ENCODE results near the gene EIF2AK3.
"Not testable (repeated sequence)": the region's sequence is repeated elsewhere in the genome, so short reads cannot be mapped to it uniquely, and the experiment has no call there.

The EIF2AK3 gene

DNA sequence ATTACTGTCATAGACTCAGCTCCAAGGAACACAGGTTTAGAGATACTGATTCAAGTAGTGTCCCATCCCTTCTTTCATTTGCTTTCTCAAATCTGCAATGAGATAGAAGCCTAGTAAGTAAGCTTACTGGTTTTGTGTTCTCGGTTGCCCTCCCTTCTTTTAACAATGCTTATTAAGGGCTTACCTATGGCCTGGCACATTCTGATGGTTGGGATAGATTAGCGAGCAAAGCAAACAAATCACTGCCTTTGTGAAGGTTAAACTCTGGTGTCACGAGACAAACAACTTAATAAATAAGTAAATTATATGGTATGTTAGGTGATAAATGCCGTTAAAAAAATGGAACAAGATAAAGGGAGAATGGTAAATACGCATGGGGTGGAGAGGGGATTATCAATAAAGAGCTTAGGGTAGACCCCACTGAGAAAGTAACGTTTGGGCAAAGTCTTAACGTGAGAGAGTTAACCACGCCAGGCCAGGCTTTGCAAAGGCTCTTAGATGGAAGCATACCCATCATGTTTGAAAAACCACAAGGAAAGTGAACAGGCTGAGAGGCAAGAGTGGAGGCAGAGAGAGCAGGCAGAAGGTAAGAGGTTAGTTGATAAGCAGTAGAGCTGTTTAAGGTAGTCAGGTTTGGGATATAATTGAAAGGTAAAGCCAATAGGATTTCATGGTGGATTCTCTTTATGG lies 31.0 kb downstream of the EIF2AK3 start:
- DNase-seq, result no peak

- DNase-seq, result no peak
These were observed 35.6 kb downstream of the EIF2AK3 start for GRCh38 chr2:88591698-88592097.

- DNase-seq, result peak; percentile 58 to 61
These were observed 36.2 kb downstream of the EIF2AK3 start for GRCh38 chr2:88590998-88591613.

GRCh38 chr2:88585969-88586368 lies 41.3 kb downstream of the EIF2AK3 start:
- no peak for DNase-seq

- DNase-seq, result no peak
These were observed 45.2 kb downstream of the EIF2AK3 start for GRCh38 chr2:88582030-88582429.

DNA sequence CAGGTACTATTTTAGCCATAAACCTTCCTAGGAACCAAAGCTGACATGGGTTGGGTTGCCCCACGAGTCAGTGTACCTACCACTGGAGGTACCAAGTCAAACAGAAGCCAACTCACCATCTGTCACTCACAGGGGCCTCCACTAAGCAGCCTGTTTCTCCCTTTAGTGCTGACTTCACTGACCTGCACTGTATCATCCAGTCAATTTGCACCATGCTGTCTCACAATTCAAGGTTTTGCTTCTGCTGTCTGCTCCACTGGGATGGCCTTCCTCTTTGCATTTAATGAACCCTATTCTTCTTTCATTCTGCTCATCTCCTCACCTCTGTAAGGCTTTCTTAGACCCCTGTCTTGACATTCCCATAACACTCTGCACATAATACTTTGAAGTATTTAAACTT lies 47.2 kb downstream of the EIF2AK3 start:
- DNase-seq, result no peak

- DNase-seq, result no peak
These were observed 51.6 kb downstream of the EIF2AK3 start for GRCh38 chr2:88575630-88576029.

- DNase-seq, result no peak
These were observed 52.2 kb downstream of the EIF2AK3 start for GRCh38 chr2:88575051-88575450.

DNA sequence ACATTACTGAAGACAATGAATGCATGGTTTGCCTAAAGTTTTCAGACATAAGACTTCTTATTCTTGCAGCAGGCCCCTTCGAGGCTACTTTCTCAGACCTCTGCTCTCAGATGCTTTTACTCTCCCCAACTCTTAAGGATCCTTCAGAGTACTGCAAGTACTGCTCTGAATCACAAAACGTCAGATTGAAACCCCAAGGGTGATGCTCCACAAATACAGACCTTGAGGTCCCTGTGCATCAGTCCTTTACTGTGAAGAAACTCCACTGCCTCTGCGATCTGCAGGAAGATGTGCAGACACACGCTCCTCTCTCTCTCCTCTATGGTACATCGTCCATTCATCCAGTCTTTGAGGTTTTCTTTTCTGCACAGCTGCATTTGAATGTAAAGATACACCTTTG lies 52.8 kb downstream of the EIF2AK3 start:
- DNase-seq, result no peak

DNA sequence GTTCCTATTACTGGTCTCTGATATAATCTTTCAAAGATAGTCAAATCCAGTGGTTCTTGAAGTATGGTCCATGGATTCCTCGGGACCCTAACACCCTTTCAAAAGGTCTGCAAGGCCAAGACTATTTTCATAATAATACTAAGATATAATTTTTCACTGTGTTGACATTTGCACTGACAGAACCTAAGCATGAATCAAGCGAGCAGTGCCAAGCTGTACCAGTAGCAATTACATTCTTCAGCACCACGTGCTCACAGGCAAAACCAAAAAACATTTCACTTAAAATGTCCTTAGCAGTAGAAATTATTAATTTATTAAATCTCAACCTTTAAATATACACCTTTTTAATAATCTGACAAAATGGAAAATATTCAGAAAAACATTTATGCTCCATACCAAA lies 59.1 kb downstream of the EIF2AK3 start:
- DNase-seq, result no peak

DNA sequence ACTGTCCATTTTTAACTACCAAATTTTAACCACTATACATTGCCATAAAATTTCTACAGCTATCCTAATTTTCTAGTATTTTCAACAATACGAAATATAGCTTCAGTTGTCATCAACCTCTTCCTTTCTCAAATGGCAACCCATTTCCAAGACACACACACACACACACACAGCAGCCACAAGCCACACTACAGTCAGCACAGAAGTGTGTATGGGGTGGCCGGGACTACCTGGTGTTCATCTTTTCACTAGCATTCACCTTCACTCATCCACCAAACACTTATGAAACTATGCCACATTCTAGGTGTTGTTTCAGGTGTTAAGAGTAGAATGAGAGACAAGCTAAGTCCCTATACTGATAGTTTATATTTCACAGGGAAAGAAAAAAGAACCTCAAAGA lies 62.9 kb downstream of the EIF2AK3 start:
- DNase-seq, result no peak

GRCh38 chr2:88563129-88563528 lies 64.1 kb downstream of the EIF2AK3 start:
- peak in 1 of 2 donors; percentile 10 for DNase-seq

DNA sequence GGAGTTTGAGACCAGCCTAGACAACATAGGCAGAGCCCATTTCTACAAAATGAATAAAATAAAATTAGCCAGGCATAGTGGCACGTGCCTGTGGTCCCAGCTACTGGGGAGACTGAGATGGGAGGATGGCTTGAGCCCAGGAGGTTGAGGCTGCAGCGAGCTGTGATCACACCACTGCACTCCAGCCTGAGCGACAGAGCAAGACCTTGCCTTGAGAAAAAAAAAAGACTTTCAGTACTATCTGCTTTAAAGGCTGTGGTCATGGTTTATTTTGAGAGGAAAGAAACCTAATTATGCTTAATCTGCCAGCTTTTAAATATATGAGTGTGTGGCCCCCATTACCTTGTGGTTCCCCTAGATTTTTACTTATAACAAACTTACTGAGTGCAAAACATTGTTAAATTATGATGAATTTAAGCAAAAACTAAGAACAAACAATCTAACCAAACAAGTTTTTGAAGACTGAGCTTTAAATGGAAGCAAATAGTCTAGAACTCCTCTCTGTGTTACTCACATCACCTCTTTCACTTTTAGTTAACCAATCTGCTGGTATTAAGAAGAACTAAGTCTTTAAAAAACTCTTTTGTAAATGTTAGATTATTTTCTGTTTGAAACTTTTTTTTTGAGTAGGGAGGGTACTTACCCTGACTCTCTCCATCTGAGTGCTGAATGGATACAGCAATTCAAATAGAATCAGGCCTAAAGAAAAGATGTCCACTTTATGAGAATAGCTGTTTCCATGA lies 65.4 kb downstream of the EIF2AK3 start:
- no peak for DNase-seq

GRCh38 chr2:88560619-88561307 lies 66.5 kb downstream of the EIF2AK3 start:
- no peak for DNase-seq

GRCh38 chr2:88557290-88557689 lies 70.0 kb downstream of the EIF2AK3 start:
- DNase-seq, result no peak

DNA sequence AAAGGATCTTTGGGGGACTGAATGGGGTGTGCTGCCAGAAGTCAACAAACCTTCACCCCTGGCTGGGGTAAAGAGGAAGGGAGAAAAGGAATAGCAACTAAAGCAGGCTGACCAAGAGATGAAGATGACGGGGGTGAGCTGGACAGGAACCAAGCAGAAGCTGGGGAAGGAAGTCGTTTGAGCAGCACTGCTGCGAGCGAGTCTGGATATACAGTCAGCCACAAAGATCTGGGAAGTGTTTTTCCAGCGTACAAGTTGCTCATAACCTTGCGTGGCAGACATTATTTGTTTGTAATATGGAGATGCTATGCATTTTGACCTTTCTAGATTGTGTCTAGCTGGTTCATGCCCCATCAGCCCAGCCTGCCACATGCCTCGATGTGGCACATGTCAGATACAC lies 71.2 kb downstream of the EIF2AK3 start:
- peak in 1 of 2 donors; percentile 5 for DNase-seq

DNA sequence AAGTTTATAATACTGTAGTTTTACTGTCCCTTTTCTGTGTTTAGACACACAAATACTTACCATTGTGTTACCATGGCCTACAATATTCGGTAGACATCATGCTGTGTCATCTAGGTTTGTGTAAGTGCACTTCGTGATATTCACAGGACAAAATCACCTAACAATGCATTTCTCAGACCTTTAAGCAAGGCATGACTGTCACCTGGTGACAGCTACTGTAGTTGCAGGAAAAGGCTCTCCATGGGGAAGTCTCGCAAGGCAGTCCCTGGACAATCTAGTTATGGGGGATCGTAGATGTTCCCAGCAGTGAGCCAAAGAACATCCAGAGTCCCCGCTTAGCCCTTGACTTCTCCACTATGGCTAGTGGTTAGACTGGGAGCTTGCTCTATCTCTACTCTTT lies 73.1 kb downstream of the EIF2AK3 start:
- no peak for DNase-seq

DNA sequence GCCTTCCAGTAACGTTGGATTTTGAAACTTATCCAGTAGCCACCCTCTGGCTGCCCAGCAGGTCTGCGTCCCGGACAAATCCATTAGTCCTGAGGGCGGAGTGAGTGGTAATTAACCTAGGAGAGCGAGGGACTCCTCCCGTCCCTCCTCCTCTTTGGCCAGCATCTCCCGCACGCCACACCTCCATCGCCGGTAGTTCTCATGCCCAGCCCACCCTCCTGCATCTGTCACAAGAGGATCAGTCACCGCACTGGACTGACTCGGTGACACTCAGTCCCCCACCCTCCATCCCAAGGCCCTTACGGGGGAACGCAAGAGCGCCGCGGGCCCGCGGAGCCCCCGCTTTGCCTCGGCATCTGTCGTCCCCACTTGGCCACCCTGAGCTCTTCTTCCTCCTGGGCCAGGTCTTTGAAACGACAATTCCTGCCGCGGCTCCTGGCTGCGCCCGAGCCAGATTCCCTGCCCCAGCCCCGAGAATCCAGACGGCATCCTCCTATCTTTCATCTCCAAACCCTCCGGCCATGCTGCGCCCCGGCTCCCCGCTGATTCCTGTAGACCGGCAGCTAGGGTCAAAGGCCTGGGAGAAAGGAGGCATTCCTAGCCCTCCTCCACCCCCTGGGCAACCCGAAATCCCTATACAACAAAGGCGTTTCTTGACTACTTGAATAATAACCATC lies 77.5 kb downstream of the EIF2AK3 start:
- DNase-seq, result no peak

DNA sequence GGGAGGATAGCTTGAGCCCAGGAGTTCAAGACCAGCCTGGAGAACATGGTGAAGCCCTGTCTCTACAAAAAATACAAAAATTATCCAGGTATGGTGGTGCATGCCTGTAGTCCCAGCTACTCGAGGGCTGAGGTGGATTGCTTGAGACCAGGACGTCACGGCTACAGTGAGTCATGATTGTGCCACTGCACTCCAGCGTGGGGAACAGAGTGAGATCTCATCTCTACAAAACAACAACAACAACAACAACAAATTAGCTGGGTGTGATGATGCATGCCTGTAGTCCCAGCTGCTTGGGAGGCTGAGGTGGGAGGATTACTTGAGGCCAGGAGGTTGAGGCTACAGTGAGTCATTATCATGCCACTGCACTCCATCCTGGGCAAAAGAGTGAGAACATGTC lies 81.0 kb downstream of the EIF2AK3 start:
- DNase-seq, result not testable (repeated sequence)

DNA sequence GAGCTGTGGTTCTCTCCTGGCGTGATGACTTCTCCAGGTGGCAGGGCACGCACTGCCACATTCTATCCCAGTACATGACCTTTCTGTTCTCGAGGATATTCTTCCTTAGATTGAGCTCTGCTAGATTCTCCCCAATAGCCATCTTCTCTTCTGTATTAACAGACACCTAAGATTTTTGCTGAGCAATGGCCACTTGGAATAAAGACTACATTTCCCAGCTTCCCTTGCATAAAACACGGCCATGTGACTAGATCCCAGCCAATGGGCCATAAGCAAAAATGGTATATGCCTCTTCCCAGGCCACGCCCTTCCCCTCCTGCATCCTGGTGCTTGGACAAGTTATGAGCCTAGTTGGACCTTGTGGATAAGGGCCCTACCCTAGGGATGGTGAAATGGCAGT lies 82.1 kb downstream of the EIF2AK3 start:
- DNase-seq, result no peak

GRCh38 chr2:88543541-88544057 lies 83.7 kb downstream of the EIF2AK3 start:
- no peak for DNase-seq

- no peak for DNase-seq
These were observed 84.6 kb downstream of the EIF2AK3 start for GRCh38 chr2:88542668-88543067.

DNA sequence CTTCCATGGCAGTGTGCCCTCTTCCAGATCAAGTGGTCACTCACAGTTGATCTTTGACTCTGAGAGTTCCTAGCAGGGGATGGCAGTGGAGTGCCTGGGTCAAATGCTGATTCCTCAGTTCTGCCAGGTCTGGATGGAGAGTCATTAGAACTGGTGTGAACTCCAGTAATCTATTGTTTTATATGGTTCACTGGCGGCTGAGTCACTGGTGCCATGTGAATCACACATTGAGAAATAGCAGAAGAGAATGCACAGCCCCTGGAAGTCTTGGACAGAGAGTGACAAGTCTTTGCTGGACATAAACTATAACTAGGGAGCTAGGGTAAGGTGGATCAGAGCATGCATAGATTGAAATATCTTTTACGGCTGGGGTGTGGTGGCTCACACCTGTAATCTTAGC lies 86.9 kb downstream of the EIF2AK3 start:
- DNase-seq, result no peak
